Glomerular endothelial cell (primary cell): ENCODE results near the gene CCNF. TPM values are rescaled to one million over a fixed set of nuclear protein-coding genes. Genes with fewer than 3 reads are reported as not detected.
"Not testable (repeated sequence)": the region's sequence is repeated elsewhere in the genome, so short reads cannot be mapped to it uniquely, and the experiment has no call there.

ENCODE experiments used
- DNase-seq: peaks from one replicate; pipeline ENCODE4 v3.0.0-alpha.2; 2011; ENCODE audit warnings: low read depth, low spot score; ENCODE audit errors: extremely low read depth
- total RNA-seq: library from RNA; depleted of rRNA; stranded (reverse); fragments of >200 nt; gene quantifications from 2 replicates; pipeline ENCODE4 v1.2.3, GENCODE V29; 2015

CCNF gene
- total RNA-seq, 1 donor from 2014 or later, result 15.5 TPM

DNA sequence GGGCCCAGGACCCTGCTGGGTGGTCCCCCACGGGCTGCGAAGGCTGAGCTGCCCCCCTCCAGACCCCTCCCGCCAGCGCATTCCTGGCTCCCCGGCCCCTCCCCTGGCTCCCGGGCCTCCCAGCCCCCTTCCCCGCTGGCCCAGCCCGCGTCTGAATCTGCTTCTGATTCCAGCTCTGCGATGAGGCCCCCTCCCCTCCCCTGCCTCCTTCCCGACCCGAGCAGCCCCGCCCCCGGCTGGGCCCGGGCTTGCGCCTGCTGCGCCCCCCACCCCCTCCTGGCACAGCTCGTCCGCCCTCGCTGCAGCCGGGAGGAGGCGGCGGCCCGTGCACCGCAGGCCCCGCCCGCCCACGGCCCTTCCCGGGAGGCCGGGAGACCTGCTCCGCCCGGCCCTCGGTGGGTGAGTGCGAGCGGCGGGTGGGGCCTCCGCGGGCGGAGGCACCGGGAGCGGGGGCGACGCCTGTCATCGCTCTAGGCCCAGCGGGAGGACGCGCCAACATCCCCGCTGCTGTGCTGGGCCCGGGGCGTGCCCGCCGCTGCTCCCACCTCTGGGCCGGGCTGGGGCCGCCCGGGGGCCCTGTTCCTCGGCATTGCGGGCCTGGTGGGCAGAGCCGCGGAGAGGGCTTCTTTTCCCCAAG lies 41.9 kb downstream of the CCNF start, which contains the start of gene NTN3:
Gene NTN3 (plus strand): TSS at position 282 of the 637 bp plus-strand sequence. CDS start 405 bp downstream, outside the sequence.
- no peak for DNase-seq

DNA sequence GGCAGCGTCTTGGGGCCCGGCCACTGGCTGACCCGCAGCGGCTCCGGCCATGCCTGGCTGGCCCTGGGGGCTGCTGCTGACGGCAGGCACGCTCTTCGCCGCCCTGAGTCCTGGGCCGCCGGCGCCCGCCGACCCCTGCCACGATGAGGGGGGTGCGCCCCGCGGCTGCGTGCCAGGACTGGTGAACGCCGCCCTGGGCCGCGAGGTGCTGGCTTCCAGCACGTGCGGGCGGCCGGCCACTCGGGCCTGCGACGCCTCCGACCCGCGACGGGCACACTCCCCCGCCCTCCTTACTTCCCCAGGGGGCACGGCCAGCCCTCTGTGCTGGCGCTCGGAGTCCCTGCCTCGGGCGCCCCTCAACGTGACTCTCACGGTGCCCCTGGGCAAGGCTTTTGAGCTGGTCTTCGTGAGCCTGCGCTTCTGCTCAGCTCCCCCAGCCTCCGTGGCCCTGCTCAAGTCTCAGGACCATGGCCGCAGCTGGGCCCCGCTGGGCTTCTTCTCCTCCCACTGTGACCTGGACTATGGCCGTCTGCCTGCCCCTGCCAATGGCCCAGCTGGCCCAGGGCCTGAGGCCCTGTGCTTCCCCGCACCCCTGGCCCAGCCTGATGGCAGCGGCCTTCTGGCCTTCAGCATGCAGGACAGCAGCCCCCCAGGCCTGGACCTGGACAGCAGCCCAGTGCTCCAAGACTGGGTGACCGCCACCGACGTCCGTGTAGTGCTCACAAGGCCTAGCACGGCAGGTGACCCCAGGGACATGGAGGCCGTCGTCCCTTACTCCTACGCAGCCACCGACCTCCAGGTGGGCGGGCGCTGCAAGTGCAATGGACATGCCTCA lies 42.6 kb downstream of the CCNF start:
- no peak for DNase-seq

DNA sequence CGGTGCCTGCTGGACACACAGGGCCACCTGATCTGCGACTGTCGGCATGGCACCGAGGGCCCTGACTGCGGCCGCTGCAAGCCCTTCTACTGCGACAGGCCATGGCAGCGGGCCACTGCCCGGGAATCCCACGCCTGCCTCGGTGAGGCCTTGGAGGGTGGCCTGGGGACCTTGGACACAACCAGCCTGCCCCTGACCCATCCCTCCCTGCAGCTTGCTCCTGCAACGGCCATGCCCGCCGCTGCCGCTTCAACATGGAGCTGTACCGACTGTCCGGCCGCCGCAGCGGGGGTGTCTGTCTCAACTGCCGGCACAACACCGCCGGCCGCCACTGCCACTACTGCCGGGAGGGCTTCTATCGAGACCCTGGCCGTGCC lies 43.2 kb downstream of the CCNF start:
- no peak for DNase-seq

DNA sequence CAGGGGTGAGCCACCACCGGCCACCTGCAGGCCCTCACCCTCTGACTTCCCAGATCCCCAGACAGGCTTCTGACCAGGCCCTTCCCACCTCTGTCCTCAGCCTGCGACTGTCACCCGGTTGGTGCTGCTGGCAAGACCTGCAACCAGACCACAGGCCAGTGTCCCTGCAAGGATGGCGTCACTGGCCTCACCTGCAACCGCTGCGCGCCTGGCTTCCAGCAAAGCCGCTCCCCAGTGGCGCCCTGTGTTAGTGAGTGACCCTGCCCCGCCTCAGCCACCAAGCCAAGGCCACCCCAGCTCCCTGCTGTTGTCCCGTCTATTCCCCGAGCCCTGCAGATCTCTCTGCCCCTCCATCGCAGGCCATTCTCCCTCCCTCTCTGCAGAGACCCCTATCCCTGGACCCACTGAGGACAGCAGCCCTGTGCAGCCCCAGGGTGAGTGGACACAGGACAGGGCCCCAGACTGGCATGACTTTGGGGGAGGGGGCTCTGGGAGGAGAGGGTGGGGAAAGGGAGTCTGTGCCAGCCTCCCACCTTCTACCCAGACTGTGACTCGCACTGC lies 43.7 kb downstream of the CCNF start:
- DNase-seq, result no peak

DNA sequence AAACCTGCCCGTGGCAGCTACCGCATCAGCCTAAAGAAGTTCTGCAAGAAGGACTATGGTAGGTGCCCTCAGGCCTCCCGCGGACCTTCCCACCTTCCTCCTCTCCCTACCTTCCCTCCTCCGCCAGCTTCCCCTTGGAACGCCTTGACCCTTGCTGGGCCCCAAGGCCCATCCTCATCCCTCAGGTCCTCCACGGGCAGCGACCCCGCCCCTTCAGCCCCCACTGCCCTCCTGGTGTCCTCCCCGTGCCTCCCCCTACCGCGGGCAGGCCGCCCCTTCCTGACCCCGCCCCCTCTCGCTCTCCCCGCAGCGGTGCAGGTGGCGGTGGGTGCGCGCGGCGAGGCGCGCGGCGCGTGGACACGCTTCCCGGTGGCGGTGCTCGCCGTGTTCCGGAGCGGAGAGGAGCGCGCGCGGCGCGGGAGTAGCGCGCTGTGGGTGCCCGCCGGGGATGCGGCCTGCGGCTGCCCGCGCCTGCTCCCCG lies 44.2 kb downstream of the CCNF start:
- no peak for DNase-seq

DNA sequence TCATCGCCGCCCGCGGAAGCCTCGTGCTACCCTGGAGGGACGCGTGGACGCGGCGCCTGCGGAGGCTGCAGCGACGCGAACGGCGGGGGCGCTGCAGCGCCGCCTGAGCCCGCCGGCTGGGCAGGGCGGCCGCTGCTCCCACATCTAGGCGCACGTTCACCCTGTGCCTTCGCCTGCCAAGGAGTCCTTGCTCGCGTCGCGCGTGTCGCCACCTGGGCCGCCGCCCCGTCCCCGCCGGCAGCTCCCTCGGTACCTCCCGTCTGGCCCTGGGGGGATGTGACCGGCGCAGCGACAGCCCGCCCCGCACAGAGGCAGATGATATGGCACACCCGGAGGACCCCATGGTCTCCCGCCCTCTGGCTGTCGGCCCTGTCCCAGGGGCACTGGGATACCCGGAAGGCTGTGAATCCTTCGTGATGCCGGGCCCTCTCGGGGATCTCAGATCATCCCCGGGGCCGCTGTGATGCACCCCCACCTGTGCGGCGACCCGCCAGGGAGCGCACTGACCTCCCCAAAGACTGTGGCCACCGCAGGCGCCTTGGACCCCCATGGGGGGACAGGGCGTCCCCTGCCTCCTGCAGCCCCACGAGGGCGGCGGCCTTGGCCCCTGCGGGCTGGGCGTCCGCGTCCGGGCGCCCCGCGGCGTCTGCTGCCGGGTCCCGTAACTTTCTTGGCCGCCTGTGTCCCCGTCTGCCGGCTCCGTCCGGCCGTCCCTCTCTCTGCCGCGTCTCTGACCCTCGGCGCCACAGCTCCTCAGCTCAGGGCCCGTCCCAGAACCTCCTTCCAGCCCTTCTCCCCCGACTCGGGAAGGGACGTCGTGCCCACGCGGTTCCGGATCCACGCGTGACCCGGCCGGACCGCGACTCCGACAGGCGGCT lies 45.0 kb downstream of the CCNF start:
- no peak for DNase-seq

DNA sequence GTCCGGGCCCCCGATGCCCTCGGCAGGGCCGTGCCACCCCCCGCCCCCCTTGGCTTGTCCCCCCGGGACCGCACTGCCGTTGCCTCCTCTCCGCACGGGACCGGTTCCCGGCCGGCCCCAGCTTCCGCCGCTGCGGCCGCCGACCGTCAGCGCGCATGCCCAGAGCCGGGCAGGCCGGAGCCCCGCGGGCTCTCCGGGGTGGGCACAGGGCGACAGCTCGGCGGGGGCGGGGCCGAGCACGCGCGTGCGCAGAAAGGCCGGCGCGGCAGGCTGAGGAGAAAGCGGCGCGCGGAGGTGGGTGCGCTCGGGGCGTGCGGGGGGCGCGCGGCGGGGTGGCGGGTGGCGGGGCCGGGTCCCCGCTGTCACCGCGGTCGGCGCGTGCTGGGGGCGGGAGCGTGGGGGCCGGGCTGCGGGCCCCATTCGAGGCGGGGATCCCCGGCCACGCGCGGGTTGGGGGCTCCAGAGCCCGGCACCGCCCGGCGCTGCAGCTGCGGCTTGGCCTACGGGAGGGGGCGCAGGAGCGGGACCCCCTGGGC lies 45.7 kb downstream of the CCNF start, which contains the start of gene TBC1D24:
Gene TBC1D24 (plus strand): TSS at position 251 of the 536 bp plus-strand sequence. CDS start 21,022 bp downstream, outside the sequence.
- DNase-seq, result no peak

DNA sequence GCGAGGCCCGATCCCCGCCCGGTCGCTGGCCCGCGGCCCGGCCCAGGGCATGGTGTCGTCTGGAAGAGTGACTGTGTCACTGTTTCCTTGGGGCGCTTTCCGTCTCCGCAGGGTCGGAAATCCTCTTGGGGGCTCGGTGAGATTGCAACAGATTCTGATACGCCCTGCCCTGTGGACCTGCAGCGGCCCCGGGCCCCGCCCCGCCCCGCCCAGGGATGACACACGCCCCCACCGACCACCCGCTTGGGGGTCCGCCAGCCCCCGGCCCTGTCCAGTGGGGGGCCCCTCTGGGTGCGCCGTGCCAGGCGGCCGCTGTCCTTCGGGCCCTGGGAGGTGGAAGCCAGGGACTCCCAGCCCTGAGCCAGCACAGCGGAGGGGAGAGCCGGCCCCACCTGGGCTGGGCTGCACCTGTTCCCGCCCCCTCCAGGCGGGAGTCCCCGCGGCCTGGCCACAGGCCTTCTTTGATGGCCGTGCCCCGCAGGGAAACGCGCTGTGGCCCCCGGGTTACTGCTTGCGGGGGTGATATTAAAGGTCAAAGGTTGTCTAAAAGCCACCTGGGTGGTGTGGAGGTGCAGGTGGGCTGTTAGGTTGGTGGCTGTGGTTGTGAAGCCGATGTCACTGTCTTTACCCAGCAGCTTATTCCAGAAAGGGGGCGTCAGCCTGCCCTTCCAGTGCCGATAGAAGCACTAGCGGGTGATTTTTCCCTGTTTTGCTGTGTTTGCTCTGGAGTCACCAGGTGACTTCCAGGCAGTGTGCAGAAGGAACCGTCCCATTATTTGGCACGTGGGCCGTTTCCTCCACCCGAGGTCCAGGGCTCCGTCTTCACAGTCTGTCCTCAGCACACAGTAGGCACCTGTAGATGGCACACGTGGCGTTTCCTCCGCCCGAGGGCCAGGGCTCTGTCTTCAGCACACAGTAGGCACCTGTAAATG lies 46.4 kb downstream of the CCNF start:
- no peak for DNase-seq

DNA sequence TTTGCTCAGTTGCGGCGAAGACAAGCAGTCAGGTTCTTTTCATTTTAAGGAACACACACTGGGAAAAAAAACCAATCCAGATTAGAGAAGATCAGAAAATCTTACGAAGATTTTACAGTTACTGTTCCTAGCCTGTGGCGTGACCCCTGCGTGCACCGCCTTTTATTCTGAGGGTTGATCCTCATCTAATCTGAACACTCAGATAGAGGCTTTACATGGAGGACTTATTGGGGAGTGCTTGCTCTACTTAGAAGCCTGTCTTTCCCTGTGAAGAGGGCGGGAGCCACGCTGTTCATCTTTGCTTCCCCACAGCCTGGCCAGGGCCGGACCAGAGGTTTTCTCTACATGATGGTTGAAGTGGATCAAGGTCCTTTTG lies 47.1 kb downstream of the CCNF start:
- no peak for DNase-seq

DNA sequence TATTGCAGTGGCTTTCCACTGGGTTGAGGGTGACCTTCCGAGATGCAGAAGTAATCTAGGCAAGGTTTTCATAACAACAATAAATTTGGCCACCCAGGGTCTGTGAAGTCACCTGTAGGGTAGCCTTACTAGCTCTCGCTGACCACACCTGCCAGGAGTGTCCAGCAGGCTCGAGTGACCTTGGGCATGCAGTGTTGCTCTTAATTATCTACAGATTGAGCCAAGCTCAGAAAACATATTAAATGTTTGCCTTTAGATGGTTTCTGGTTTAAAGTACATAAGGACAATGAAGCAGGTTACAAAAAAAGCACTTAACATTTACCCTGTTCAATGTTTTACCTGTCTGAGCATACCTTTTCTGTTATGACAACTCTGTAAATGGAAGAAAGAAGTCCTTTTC lies 47.5 kb downstream of the CCNF start:
- DNase-seq, result no peak

DNA sequence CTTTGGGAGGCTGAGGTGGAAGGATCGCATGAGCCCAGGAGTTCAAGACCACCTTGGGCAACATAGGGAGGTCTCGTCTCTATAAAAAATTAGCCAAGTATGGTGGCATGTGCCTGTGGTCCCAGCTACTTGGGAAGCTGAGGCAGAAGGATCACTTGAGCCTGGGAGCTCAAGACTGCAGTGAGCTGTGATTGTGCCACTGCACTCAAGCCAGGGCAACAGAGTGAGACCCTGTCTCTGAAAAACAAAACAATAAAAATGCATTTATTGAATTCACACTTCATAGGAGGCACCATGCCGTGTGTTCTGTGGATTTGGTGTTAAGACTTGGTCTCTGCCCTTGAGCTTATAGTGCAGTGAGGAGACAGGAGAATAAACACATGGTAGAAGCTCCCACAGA lies 48.1 kb downstream of the CCNF start:
- DNase-seq, result no peak

DNA sequence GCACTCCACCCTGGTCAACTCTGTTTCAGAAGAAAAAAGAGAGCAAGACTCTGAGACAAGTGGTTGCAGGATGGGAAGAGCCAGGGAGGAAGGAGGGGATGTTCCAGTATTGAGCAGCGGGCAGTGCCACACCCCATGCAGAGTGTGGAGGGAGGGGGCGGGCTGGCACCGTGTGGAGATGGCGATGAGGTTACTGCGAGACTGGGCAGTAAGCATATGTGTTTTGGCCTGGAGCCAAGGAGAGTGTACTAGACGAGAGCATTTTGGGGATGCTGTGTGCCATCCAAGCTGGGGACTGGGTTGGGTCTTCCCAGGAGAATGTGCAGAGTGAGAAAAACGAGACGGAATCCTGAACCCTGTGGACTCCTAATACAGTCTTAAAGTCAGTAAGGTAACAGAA lies 49.0 kb downstream of the CCNF start:
- DNase-seq, result no peak

DNA sequence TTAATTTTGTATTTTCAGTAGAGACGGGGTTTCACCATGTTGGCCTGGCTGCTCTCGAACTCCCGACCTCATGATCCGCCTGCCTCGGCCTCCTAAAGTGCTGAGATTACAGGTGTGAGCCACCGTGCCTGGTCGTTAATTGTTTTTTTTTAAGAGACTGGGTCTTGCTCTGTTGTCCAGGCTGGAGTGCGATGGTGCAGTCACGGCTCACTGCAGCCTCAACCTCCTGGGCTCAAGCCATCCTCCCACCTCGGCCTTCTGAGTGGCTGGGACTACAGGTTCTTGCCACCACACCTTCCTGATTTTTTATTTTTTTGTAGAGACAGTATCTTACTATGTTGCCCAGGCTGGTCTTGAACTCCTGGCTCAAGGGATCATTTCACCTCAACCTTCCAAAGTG lies 50.7 kb downstream of the CCNF start:
- not testable (repeated sequence) for DNase-seq

DNA sequence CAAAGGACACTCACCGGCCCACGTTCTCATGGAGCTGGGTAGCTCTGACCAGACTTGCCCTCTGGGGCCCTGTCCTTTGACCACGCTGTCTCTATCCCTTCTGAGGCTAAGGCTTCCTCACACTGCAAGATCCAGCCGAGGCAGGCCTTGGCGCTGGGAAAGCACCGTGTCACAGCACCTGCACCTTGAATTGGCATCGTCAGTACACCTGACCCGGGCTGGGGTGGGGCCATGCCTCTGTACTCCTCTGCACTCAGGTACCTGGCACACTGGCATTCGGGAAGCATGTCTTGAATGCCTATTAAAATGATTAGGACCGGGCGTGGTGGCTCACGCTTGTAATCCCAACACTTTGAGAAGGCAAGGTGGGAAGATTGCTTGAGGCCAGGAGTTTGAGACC lies 51.7 kb downstream of the CCNF start:
- no peak for DNase-seq

DNA sequence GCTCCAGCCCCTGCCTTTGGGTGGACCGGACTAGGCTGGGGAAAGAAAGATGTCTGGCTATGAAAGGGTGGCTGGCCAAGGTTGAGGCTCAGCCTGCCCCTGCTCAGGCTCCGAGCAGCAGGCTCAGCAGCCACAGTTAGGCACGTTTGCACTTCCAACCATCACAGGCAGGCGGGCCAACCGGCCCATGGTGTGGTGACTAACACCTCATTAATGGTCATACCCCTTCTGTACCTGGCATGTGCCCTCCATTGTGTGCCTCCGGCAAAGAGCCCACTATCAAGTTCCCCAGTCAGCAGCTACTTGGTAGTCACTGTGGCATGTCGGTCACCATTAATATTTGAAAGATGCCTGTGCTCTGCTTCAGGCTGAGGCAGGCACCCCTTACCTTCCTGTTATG lies 52.4 kb downstream of the CCNF start:
- DNase-seq, result no peak

DNA sequence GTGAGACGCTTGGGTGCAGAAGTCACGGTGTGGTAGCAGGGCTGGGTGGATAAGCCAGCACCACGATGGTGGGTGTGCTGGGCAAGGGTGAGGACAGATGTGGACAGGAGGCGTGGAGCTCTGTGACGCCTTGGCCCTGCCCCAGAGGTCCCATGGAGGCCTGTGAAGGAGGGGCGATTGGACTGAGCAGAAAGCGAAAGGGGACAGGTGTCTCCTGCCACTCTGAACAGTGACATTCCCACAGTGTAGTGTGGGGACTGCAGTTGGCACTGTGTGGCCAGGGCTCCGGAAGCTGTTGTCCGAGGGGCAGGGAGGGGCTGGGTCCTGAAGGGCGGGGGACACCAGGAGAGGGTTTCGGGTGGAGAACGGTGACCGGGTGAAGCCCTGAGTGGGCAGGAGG lies 53.0 kb downstream of the CCNF start:
- DNase-seq, result no peak

DNA sequence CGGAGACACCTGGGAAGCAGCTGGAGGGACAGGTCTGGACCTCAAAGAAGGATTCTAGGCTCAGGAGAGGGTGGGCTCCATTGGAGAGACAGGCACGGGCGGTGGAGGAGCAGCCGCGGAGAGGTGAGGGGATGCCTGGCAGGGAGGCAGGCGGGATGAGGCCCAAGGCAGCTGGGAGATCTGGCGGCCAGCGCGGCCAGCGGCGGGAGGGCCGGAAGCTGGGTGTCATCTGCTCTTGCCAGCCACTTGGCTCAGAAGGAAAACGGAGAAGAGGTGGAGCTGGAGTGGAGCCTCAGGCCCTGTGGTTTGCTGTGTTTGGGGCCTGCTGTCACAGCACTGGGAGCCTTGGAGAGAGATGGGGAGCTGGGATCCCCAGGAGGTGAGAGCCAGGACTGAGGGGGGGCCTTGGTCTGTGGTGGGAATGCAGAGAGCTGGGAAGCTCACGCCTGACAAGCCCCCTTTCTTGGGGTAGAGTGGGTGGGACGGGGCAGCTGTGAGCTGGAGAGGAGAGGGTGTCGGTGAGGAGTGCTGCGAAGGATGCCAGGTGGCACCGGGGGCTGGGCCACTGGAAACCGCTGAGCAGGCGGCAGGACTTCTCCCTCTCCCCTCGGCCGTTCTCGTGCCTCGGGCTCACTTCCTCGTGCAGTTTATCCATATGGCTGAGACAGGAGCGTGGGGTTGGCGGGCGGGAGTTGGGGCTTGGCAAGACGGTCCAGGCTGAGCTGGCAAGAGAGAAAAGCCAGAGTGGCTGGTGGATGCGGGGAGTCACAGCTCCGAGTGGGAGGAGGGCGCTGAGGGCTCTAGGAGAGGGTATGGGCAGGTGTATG lies 53.7 kb downstream of the CCNF start:
- no peak for DNase-seq
